OCI-LY1 (cell line): ENCODE results near the gene SYNDIG1.

ENCODE experiments used
- H2AFZ ChIP-seq: fragments of 200-600 bp; sonication (generic), shearing (Covaris generic); 2 replicates; pipeline ENCODE4 v1.6.0; 2014; ENCODE audit warnings: antibody characterized with exemption, mild to moderate bottlenecking, low read length
- H3F3A ChIP-seq: fragments of 200-600 bp; sonication (generic), shearing (Covaris generic); 2 replicates; pipeline ENCODE4 v1.6.0; 2014; ENCODE audit warnings: mild to moderate bottlenecking, antibody characterized with exemption, low read length, moderate library complexity; ENCODE audit not compliant: insufficient read depth
- H3K27ac ChIP-seq: fragments of 200-600 bp; sonication (generic); 2 replicates; pipeline ENCODE4 v1.5.1; 2014; ENCODE audit warnings: low read length, mixed run types, mild to moderate bottlenecking, low read depth; ENCODE audit not compliant: poor library complexity, severe bottlenecking
- H3K27me3 ChIP-seq: fragments of 200-600 bp; sonication (generic); 2 replicates; pipeline ENCODE4 v1.6.0; 2014; ENCODE audit warnings: antibody characterized with exemption, mild to moderate bottlenecking, low read length, moderate library complexity; ENCODE audit not compliant: insufficient read depth
- H3K36me3 ChIP-seq: fragments of 200-600 bp; sonication (generic); 2 replicates; pipeline ENCODE4 v1.6.1; 2014; ENCODE audit warnings: mild to moderate bottlenecking, antibody characterized with exemption, low read length, moderate library complexity, mixed read lengths; ENCODE audit not compliant: insufficient read depth
- H3K4me1 ChIP-seq: fragments of 200-600 bp; sonication (generic); 2 replicates; pipeline ENCODE4 v1.5.1; 2014; ENCODE audit warnings: mild to moderate bottlenecking, low read length, moderate library complexity; ENCODE audit not compliant: insufficient read depth, severe bottlenecking
- H3K4me2 ChIP-seq: fragments of 200-600 bp; sonication (generic), shearing (Covaris generic); 2 replicates; pipeline ENCODE4 v1.6.1; 2014; ENCODE audit warnings: low read length
- H3K4me3 ChIP-seq: fragments of 200-600 bp; sonication (generic); 2 replicates; pipeline ENCODE4 v1.5.1; 2014; ENCODE audit warnings: low read length, low read depth, mild to moderate bottlenecking, mixed read lengths; ENCODE audit not compliant: poor library complexity, severe bottlenecking
- H3K79me2 ChIP-seq: fragments of 200-600 bp; shearing (Covaris generic); 2 replicates; pipeline ENCODE4 v1.6.1; 2016; ENCODE audit warnings: mixed run types, low read length, mixed read lengths; ENCODE audit not compliant: insufficient read depth
- H3K9ac ChIP-seq: fragments of 200-600 bp; sonication (generic), shearing (Covaris generic); 2 replicates; pipeline ENCODE4 v1.6.1; 2014; ENCODE audit warnings: mild to moderate bottlenecking, low read length, mixed read lengths
- H3K9me2 ChIP-seq: fragments of 200-600 bp; sonication (generic), shearing (Covaris generic); 2 replicates; pipeline ENCODE4 v1.6.1; 2014; ENCODE audit warnings: low read depth, mild to moderate bottlenecking, low read length, mixed read lengths
- H3K9me3 ChIP-seq: fragments of 200-600 bp; shearing (Covaris generic); 2 replicates; pipeline ENCODE4 v1.6.1; 2014; ENCODE audit warnings: low read length, mixed read lengths
- H4K20me1 ChIP-seq: fragments of 200-600 bp; sonication (generic), shearing (Covaris generic); 2 replicates; pipeline ENCODE4 v1.6.0; 2016; ENCODE audit warnings: mild to moderate bottlenecking, low read length; ENCODE audit not compliant: insufficient read depth
- EZH2 ChIP-seq: fragments of 200-600 bp; sonication (generic), shearing (Covaris generic); IDR thresholded peaks from 2 replicates; pipeline ENCODE4 v1.8.0; 2017; ENCODE audit warnings: borderline replicate concordance, mixed run types, mild to moderate bottlenecking, antibody characterized with exemption, low read length, moderate library complexity, mixed read lengths
- TF ChIP-seq, protein P1 (sequence below): fragments of 200-600 bp; sonication (generic), shearing (Covaris generic); IDR thresholded peaks from 2 replicates; pipeline ENCODE4 v1.5.1; 2017; ENCODE audit warnings: mild to moderate bottlenecking, antibody characterized with exemption, low read length, moderate library complexity, mixed read lengths

Gene SYNDIG1

DNA sequence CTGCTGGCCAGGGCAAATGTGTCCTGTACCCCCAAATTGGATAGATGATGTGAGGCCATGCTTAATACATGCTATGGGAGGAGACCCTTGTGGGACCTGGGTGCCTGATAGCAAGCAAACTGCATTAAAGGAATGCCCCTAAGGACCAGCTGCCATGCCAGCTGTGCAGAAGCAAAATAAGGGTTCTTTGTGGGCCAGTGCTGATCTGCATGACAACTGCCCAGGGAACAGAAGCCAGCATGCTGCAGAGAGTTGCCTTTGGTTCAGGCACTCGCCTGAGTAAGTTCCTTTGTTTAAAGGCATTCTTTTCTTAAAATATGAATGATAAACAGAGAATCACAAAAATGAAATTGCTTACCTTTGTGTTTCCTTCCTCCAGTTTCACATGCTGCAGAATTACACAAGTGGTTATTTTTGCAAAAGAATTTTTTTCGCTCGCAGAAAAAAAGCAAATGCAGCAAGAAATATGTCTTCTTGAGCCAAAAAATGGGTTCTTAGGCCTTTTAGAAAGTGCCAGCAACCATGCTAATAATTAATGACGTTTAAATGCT lies 6.9 kb upstream of the SYNDIG1 start:
- Histone ChIP-seq H3K9ac (no peak overlapping the region), H3K27me3 (no peaks in the 10 kb centered on the region), H3K9me3 (no peaks in the 10 kb centered on the region), H3K36me3 (no peaks in the 10 kb centered on the region), H3K4me2 (no peak overlapping the region), H3K4me1 (no peaks in the 10 kb centered on the region), H3K27ac (no peak overlapping the region), H4K20me1 (no peaks in the 10 kb centered on the region), H3K79me2 (no peaks in the 10 kb centered on the region), H3F3A (no peaks in the 10 kb centered on the region), H3K4me3 (no peak overlapping the region), H2AFZ (no peak overlapping the region), H3K9me2 (no peaks in the 10 kb centered on the region)
- TF ChIP-seq EZH2: no peak
- TF ChIP-seq, protein P1, sequence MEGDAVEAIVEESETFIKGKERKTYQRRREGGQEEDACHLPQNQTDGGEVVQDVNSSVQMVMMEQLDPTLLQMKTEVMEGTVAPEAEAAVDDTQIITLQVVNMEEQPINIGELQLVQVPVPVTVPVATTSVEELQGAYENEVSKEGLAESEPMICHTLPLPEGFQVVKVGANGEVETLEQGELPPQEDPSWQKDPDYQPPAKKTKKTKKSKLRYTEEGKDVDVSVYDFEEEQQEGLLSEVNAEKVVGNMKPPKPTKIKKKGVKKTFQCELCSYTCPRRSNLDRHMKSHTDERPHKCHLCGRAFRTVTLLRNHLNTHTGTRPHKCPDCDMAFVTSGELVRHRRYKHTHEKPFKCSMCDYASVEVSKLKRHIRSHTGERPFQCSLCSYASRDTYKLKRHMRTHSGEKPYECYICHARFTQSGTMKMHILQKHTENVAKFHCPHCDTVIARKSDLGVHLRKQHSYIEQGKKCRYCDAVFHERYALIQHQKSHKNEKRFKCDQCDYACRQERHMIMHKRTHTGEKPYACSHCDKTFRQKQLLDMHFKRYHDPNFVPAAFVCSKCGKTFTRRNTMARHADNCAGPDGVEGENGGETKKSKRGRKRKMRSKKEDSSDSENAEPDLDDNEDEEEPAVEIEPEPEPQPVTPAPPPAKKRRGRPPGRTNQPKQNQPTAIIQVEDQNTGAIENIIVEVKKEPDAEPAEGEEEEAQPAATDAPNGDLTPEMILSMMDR: no peak

DNA sequence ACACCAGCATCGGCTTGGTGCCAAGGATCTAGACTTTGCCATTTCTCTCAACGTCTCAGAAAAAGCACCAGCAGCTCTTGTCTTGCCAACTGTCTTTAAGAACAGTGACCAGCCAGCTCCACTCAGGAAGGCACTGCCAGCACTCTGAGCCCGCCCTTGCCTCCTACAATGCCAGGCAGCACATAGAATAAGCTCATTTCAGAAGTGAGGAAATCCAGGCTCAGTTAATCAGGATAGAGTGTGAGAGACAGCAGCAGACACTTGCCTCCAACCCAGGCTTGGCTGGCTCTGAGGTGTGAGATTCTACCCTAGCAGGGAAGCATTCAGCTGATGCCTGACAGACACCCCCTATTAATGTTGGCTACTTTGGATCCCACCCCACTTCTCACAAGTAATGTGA lies 4.3 kb upstream of the SYNDIG1 start:
- Histone ChIP-seq H2AFZ (no peak overlapping the region), H3K4me2 (no peak overlapping the region), H3K9me3 (no peaks in the 10 kb centered on the region), H3K36me3 (no peaks in the 10 kb centered on the region), H3K9ac (no peak overlapping the region), H3K27me3 (no peaks in the 10 kb centered on the region), H3K27ac (no peak overlapping the region), H3K4me1 (no peaks in the 10 kb centered on the region), H4K20me1 (no peaks in the 10 kb centered on the region), H3F3A (no peaks in the 10 kb centered on the region), H3K9me2 (no peaks in the 10 kb centered on the region), H3K4me3 (no peak overlapping the region), H3K79me2 (no peaks in the 10 kb centered on the region)
- TF ChIP-seq EZH2: no peak
- TF ChIP-seq, protein P1: no peak

DNA sequence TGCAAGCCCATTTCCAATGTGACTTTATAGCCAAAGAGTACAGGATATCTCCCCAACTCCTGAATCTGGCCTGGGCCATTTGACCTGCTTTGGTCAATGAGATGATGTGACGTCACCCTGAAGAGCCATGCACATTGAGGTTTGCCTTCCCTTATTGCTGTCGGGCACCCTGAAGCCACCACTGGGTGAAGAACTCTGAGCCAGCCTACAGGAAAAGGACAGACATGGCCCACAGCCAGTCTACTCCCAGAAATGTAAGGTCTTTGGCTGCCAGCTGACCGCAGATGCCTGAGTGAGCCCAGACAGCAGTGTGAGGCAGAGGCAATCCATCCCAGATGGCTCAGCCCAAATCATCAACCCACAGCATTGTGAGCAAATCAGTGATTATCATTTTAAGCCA lies 3.7 kb upstream of the SYNDIG1 start:
- no peak for TF ChIP-seq EZH2
- TF ChIP-seq, protein P1: no peak
- Histone ChIP-seq H4K20me1 (no peaks in the 10 kb centered on the region), H3K4me3 (no peak overlapping the region), H3F3A (no peaks in the 10 kb centered on the region), H3K9me2 (no peaks in the 10 kb centered on the region), H3K4me1 (no peaks in the 10 kb centered on the region), H3K27me3 (no peaks in the 10 kb centered on the region), H3K9me3 (no peaks in the 10 kb centered on the region), H3K79me2 (no peaks in the 10 kb centered on the region), H2AFZ (no peak overlapping the region), H3K4me2 (no peak overlapping the region), H3K36me3 (no peaks in the 10 kb centered on the region), H3K27ac (no peak overlapping the region), H3K9ac (no peak overlapping the region)
